ENCODE data around the gene GCDH.
"Not testable (repeated sequence)": the region's sequence is repeated elsewhere in the genome, so short reads cannot be mapped to it uniquely, and the experiment has no call there.

The GCDH gene

DNA sequence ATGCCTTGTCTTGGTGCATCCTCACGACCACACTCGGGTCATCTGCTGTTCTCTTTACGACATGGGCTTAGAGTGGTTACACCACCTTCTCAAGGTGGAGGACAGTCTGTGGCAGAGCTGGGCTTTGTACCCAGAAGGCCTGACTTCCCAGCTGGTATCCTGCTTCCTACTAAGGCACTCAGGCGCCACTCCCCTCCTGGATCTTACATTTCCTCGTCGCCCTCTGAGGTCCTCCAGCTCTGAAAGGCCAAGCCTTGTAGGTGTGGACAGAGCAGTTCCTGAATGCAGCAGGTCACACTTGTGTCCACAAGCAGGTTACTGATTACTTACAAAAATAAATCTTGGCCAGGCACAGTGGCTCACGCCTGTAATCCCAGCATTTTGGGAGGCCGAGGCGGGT lies 16.2 kb downstream of the GCDH start:
- DNase-seq (ENCODE audit: low read depth in 2 of 2): no peak

- DNase-seq (ENCODE audit: low read depth in 2 of 2): no peak
Measured at GRCh38 chr19:12912571-12912970, 21.6 kb downstream of the GCDH start.

- DNase-seq (ENCODE audit: low read depth in 2 of 2): no peak
Measured at GRCh38 chr19:12913011-12913561, 22.1 kb downstream of the GCDH start.

- peak in 1 of 2 donors; percentile 39 for DNase-seq (ENCODE audit: low read depth in 2 of 2)
Measured at GRCh38 chr19:12913851-12914690, 23.1 kb downstream of the GCDH start.

DNA sequence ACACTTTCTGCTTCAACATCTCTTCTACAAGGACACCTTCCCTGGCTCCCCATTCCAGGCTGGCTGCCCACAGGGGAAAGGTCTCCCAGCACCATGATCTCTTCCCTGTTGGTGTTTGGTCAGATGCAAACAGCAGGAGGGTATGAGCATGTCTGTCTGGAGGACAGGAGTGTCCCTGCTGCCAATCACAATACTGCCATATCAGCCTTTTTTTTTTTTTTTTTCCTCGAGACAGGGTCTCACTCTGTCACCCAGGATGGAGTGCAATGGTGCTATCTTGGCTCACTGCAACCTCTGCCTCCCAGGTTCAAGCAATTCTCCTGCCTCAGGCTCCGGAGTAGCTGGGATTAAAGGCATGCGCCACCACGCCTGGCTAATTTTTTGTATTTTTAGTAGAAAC lies 24.9 kb downstream of the GCDH start:
- DNase-seq (ENCODE audit: low read depth in 2 of 2): not testable (repeated sequence)

GRCh38 chr19:12918253-12918652 lies 27.3 kb downstream of the GCDH start:
- no peak for DNase-seq (ENCODE audit: low read depth in 2 of 2)

DNA sequence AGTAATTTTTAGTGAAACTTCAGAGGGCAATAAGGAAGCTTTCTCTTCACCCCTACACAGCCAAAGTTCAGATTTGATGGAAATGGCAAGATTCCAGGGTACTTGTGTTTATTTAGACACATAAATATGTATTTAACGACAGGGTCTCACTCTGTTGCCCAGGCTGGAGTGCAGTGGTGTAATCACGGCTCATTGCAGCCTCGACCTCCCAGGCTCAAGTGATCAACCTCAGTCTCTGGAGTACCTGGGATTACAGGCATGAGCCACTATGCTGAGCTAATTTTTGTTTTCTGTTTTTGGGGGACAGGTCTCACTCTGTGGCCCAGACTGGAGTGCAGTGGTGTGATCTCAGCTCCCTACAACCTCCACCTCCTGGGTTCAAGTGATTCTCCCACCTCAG lies 30.1 kb downstream of the GCDH start:
- no peak for DNase-seq (ENCODE audit: low read depth in 2 of 2)

GRCh38 chr19:12922959-12923358 lies 32.0 kb downstream of the GCDH start:
- no peak for DNase-seq (ENCODE audit: low read depth in 2 of 2)

- no peak for DNase-seq (ENCODE audit: low read depth in 2 of 2)
Measured at GRCh38 chr19:12924621-12925310, 33.8 kb downstream of the GCDH start.

GRCh38 chr19:12930002-12930645 lies 39.2 kb downstream of the GCDH start:
- no peak for DNase-seq (ENCODE audit: low read depth in 2 of 2)

DNA sequence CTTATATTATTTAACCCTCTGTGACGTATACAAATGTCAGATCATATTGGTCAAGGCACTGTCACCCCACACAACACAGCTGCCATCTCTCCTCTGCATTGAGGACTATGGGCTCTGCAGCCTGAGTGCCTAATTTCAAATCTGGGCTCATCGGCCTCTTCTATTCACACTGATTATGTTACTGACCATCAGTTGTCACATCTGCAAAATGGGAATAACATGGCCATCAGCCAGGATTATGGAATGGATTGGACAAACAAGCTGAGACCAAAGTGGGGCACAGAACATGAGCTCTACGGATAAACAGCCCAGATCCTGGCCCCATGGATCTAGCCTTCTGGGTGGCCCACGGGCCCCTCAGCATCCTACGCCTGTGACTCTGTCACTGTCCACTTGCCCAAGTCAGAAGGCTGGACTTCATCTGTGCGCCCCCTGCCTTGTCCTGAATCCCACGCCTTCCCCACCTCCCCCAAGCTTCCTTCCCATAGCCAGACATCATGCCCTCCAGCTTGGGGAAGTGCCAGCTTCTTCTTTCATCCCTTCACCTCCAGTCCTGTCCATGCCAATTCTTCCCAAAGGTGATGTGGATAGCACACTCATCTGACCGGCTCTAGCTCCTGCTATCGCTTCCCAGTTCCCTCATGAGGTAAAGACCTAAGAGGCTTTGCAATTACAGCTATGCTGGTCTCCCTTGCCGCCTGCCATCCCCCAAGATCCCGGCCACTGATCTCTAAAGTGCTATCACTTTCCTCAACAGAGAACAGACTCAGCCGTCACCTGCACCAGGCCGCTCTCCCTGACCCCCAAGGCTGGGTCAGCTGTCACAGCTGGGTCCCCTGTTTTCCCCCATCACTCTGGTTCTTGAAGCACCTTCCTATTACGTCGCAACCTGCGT lies 41.7 kb downstream of the GCDH start:
- no peak for DNase-seq (ENCODE audit: low read depth in 2 of 2)

DNA sequence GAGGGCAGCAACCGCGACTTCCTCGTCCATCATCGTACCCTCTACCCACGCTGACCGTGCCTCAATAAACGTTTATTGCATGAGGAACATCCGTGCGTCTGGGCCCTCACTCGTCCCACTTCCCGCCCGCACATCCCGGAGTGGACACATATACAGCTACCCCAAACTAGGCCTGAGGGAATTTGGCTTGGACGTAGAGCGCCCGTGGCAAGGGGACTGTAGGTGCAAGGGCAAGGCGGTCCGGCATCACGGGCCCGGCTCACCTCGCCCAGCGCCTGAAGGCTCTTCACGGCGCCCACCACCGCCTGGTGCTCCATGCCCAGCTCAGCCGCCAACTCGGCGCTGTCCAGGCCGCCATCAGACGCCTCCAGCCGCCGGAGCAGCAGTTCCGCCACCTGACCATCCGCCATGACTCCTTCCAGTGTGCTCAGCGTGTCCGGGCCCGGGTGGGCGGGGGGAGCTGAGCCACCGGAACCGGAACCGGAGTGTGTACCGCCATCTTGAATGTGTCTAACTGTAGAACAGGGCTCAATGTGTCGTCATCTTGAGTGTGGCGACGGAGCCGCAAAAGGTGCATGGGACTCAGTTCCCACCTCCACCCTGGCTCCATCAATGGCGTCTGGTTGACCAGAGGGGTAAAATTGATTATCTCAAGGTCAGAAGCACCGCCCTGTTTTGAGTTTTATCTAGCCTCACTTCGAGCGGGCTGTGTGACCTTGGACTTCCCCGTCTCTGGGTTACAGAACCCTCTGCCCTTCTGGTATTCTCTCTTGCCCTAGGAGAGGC lies 42.5 kb downstream of the GCDH start, which contains the start of gene FARSA:
FARSA (minus strand) TSS at position 425 of the 786 bp plus-strand sequence; CDS start at position 410, 15 bp downstream.
- peak; percentile 82 for DNase-seq (ENCODE audit: low read depth in 2 of 2)

DNA sequence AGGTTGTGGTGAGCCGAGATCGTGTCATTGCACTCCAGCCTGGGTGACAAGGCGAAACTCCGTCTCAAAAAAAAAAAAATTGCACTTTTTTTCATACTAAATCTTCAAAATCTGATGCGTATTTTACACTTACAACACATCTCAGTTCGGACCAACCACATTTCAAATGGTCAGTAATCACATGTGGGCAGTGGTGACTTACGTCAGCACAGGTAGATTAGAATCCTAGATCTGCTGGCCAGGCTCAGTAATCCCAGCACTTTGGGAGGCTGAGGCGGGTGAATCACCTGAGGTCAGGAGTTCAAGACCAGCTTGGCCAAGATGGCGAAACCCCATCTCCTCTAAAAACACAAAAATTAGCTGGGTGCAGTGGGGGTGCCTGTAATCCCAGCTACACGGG lies 44.1 kb downstream of the GCDH start:
- DNase-seq (ENCODE audit: low read depth in 2 of 2): no peak

DNA sequence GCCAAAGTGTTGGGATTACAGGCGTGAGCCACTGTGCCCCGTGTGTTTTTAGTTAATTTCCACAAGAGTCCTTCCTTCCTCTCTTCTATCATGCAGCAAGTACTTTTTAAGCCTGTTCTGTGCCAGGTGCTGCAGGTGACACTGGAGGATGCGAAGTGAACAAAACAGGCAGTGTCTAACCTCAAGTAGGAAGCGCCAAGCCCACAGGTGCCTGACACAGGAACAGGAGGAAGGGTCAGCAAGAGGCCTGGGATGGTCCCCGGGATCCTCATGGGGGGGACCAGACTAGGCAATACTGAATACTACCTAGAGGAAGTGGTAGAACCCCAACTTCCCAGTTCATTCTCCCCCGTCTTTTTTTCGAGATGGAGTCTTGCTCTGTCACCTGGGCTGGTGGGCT lies 45.6 kb downstream of the GCDH start:
- no peak for DNase-seq (ENCODE audit: low read depth in 2 of 2)

DNA sequence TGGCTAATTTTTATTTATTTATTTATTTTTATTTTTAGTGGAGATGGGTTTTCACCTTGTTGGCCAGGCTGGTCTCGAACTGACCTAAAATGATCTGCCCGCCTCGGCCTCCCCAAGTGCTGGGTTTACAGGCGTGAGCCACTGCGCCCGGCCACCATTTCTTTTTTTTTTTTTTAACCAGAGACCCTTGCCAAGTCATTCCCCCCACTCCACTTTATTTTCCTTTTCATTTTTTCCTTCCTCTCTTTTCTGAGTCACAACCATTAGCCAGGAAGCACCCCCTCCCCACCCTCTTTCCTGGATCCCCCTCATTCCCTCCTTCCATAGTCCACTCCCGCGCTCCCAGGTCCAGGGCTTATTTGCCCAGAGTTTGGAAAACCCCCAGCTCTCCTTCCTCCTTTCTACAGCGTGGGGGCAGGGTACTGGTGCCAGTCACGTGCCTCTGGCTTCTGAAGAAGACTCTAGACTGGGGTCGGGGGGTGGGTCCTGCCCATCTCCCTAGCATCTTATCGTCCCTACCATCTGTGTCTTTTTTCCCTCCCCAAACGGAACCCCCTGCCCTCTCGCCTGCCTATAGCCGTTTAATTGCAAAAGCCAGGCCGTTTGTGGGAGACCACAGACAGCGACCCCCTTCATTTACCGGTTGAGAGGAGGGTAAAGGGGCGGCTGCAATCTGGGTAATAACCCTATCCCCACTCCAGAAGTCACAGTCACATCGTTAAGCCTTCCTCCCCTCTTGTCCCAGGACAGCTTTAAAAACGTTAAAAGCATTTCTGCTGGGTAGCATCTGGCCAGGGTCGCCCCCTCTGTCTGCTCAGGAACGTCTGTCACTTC lies 46.4 kb downstream of the GCDH start:
- DNase-seq (ENCODE audit: low read depth in 2 of 2): no peak

DNA sequence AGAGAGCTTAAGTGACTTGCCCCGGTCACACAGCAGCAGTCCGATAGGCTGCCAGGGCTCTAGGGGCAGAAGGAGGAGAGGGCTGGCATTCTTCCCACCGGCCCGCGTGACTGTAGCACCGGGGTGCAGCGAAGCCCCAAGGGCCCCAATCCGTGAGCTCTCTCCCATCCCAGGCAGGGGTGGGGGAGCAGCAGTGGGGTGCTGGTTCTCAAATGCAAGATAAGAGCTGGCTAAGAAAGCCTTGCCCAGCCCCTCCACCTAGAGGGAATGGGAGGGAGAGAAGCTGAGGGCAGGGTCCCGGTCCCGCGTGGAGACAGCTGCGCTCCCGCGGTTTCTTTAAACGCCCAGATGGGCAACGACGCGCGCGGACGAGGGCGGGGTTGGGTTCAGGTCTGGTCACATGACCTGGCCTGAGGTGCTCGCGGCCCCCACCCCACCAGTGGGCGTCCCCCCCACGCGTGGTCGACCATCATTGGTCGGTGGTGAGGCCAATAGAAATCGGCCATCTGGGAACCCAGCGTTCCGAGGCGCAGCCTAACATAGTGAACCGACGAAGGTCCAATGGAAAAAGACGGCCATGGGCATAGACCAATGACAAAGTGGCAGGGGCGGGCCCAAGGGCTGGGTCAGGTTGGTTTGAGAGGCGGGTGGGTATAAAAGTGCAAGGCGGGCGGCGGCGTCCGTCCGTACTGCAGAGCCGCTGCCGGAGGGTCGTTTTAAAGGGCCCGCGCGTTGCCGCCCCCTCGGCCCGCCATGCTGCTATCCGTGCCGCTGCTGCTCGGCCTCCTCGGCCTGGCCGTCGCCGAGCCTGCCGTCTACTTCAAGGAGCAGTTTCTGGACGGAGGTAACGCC lies 47.2 kb downstream of the GCDH start, which contains the start of gene CALR:
CALR (plus strand) TSS at position 683 of the 852 bp plus-strand sequence; CDS start at position 754, 71 bp downstream.
- peak; percentile 98 for DNase-seq (ENCODE audit: low read depth in 2 of 2)

DNA sequence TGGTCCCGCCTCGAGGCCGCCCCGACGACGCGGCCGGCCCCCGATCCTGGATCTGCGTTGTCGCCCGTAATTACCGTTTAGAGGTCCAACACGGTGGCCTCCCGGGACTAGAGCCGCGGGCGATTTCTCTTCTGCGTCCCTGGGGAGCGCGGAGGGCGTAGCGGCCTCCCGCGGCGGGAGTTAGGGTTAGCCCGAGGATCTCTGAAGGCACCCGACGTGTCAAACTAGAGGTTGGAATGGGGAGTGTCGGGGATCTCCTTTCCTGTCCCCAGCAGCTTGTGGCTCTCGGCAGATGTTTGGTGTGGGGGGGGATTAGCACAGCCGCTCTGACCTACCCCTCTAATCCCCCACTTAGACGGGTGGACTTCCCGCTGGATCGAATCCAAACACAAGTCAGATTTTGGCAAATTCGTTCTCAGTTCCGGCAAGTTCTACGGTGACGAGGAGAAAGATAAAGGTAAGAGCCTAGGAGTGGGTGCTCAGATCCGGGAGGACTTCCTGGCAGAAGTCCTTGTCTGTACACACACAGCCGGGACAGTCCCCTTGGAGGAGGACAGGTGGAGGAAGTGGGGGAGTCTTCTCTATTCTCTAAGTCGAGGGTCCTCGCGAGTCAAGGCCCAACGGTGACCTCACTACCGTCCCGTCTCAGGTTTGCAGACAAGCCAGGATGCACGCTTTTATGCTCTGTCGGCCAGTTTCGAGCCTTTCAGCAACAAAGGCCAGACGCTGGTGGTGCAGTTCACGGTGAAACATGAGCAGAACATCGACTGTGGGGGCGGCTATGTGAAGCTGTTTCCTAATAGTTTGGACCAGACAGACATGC lies 48.0 kb downstream of the GCDH start:
- peak in 1 of 2 donors; percentile 34 for DNase-seq (ENCODE audit: low read depth in 2 of 2)
